Ecto neural progenitor cell (in vitro differentiated cells): ENCODE measurements around the gene CSF3.

Experiments used
- DNase-seq: peaks from one replicate; pipeline ENCODE4 v3.0.0-alpha.2; 2018; ENCODE audit warnings: low spot score

CSF3 gene

GRCh38 chr17:40062329-40063186, 47.3 kb downstream of the CSF3 start, which contains the start of gene THRA:
Gene THRA (plus strand): TSS chr17:40062965. CDS start chr17:40074489, 11,524 bp downstream.
- peak; percentile 87 for DNase-seq

- peak; percentile 92 for DNase-seq
Observed at GRCh38 chr17:40063187-40063771, 48.0 kb downstream of the CSF3 start.

- peak; percentile 52 for DNase-seq
Observed at GRCh38 chr17:40063901-40064531, 48.8 kb downstream of the CSF3 start.

GRCh38 chr17:40064971-40065768, 49.9 kb downstream of the CSF3 start:
- DNase-seq: no peak

- peak; percentile 74 for DNase-seq
Observed at GRCh38 chr17:40065769-40066510, 50.7 kb downstream of the CSF3 start.
